LNCAP (cell line): ENCODE results near the gene PTCD1.

ENCODE experiments used
- TF ChIP-seq, protein P1 (sequence below): fragments of 450-650 bp; IDR thresholded peaks from 2 replicates; pipeline ENCODE4 v1.5.1; 2017; ENCODE audit warnings: mild to moderate bottlenecking

PTCD1 gene

DNA sequence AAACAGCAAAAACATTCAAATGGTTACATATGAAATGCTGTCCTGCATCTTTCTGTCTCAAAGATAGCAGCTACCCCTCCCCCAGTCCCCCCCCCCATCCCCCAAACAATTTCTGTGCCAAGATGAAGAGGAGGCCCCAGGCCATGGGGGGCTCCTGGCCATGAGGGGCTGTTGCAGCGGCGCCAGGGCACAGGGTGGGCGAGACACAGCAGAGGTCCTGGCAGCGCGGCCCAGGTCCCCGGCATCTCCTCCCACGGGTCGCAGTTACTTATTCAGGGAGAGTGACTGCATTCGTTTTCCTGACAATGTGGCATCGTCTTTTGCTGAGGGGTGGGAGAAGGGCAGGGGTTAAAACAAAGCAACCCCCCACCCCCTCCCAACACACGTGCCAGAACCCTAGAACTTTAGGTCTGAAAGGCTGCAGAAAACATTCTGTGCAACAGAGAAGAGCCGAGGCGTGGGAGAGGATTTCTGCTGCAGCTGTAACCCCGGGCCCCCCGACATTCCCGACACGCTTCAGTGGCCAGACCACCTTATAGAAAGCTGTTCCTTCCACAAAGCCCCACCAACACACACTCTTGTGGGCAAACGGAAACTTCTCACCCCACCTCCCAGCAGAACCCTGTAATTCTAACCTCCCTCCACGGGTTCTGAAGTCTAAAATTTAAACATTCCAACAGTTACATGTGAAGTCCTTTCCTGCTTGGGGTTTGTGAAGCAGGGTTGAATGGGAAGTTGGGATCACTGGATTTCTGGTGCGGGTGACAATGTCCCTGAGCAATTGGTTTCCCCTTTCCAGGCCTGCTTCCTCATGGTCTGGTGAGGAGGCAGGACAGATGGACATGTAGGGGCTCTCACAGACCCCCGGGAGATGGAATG, 41.9 kb downstream of the PTCD1 start:
- TF ChIP-seq, protein P1, sequence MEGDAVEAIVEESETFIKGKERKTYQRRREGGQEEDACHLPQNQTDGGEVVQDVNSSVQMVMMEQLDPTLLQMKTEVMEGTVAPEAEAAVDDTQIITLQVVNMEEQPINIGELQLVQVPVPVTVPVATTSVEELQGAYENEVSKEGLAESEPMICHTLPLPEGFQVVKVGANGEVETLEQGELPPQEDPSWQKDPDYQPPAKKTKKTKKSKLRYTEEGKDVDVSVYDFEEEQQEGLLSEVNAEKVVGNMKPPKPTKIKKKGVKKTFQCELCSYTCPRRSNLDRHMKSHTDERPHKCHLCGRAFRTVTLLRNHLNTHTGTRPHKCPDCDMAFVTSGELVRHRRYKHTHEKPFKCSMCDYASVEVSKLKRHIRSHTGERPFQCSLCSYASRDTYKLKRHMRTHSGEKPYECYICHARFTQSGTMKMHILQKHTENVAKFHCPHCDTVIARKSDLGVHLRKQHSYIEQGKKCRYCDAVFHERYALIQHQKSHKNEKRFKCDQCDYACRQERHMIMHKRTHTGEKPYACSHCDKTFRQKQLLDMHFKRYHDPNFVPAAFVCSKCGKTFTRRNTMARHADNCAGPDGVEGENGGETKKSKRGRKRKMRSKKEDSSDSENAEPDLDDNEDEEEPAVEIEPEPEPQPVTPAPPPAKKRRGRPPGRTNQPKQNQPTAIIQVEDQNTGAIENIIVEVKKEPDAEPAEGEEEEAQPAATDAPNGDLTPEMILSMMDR = no peak

DNA sequence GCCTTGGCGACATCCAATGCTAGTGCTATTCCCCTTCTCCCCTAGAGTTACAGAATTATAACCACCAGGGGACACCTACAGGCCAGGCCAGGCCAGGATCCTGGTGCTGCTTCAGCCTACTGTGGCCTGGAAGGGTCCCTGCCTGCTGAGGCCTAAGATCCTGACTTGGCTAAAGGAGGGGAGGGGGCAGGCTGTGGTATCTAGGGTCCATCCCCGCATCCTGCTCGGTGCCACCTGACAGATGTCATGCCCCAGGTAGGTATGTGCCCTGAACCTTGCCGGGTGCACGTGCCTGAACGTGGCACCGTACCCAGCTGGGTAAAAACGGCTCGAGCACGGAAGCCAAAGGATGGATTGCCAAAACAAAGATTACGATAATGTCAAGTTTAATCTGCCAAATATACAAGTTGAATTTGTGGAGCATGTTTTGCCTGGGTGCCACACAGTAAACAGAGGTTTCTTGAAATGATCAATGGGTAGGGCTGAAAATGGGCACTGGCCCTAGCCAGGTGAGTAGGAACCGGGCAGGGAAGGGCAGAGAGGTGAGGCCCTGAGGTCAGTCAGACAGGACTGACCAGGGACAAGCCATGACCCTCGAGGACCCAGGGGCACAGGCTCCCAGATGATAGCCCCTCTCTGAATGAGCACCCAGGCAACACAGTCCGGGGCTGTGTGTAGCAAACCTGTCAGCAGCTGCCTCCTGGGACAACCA, 42.8 kb downstream of the PTCD1 start:
- TF ChIP-seq, protein P1 = no peak

DNA sequence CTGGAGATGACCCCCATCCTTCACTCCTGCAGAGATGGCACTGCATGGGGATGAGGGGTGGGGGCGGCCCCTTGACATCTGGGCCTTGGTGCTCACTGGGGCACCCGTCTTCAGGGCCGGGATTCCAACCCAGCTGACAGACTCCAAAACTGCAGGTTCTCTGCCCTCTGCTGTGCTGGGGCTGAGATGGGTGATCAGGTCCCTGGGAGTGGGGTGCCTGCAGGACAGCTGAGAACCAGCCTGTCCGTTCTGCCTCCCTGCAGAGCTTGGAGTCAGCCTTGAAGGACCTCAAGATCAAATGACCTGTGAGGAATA, 44.5 kb downstream of the PTCD1 start:
- TF ChIP-seq, protein P1 = no peak

DNA sequence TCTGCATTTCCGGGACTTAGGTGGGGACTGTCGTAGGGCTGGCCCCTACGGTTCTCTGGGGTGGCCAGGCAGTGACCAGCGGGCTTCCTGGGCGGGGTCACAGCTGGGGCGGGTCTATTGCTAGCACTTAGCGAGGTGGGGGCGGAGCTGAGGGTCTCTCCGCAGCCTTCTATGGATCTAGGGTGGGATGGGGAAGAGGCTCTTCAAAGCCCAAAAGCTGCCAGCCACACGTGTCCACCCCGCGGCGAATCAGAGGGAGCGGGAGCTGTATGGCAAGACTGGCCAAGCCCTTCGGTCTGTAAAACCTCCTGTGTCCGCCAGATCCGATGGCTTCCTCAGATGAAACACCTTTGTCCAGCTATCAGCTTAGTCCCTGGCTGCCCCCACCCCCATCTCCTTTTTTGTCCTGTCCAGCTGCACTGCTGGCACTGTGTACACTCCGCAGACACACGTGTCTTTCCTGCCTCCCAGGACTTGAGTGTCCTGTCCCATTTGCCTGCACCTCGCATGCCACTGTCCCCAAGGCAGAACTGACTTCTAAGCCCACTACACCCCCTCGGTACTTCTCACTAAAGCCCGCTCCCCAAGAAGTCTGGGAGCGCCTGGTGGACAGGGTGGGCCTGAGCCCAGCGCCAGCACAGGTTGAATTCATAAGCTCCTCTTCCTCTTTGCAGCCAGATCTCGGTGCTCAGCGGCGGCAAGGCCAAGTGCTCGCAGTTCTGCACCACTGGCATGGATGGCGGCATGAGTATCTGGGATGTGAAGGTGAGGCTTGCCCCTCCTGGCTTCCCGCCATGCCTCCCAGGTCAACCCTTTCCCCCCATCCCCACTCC, 45.0 kb downstream of the PTCD1 start:
- TF ChIP-seq, protein P1 = no peak

DNA sequence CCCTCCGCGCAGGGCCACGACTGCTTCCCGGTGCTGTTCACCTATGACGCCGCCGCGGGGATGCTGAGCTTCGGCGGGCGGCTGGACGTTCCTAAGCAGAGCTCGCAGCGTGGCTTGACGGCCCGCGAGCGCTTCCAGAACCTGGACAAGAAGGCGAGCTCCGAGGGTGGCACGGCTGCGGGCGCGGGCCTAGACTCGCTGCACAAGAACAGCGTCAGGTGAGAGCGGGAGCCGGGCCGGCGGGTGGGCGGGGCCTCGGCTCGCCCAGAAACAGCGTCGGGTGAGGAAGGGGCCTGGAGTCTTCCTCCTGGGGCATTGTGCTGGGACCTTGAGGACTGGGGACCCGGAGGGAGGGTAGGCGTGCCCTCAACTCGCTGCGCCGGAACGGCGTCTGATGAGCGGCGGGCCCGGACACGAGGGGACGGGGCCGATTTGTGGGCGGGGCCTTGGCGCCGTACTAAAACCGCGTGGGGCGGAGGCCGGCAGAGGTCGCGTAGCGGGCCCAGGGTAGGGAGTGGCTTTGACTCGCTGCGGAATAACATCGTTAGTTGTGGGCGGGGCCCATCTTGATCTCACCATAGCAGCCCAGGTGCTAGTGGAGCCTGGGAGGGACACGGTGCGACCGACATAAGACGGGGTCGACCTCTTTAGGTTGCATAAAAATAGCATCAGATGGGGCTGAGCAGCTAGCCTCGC, 45.8 kb downstream of the PTCD1 start:
- TF ChIP-seq, protein P1 = no peak

DNA sequence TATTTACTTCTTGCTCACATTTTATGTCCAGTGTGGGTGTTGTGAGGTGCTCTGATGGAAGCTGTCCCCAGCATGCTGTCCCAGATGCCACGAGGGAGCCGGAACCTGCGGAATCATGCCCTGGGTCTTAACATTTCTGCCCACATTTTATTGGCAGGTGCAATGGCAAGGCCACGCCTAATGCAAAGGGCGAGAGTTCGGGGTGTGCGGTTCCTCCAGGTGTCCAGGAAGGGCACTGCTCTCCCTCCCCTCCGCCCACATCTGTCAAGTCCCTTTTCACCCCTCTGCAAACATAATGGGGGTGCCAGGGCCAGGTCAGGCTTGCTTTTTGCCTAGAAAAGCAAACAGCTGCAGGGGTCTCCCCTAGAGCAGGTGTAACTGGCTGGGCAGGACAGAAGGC, 46.6 kb downstream of the PTCD1 start:
- TF ChIP-seq, protein P1 = no peak
